GM21737 (cell line): ENCODE results near the gene PIGH.

ENCODE experiments used
- ATAC-seq: cut with Tn5 transposase; IDR thresholded peaks from one replicate; pipeline ENCODE4 v1.9.1; 2021; ENCODE audit warnings: mild to moderate bottlenecking, moderate library complexity; ENCODE audit not compliant: unreplicated experiment

The PIGH gene

GRCh38 chr14:67576216-67576955 is 23.7 kb downstream of the PIGH start:
- no peak for ATAC-seq

- no peak for ATAC-seq
Measured at GRCh38 chr14:67575684-67576083, 24.4 kb downstream of the PIGH start.

- no peak for ATAC-seq
Measured at GRCh38 chr14:67574806-67575205, 25.3 kb downstream of the PIGH start.

GRCh38 chr14:67574156-67574555 is 25.9 kb downstream of the PIGH start:
- no peak for ATAC-seq

- no peak for ATAC-seq
Measured at GRCh38 chr14:67573228-67574010, 26.6 kb downstream of the PIGH start.

GRCh38 chr14:67572608-67573007 is 27.5 kb downstream of the PIGH start:
- ATAC-seq, result no peak

- no peak for ATAC-seq
Measured at GRCh38 chr14:67571991-67572323, 28.1 kb downstream of the PIGH start.

GRCh38 chr14:67571275-67571990 is 28.6 kb downstream of the PIGH start:
- ATAC-seq, result peak; percentile 64

- no peak for ATAC-seq
Measured at GRCh38 chr14:67570453-67570852, 29.6 kb downstream of the PIGH start.

- ATAC-seq, result no peak
Measured at GRCh38 chr14:67569651-67570290, 30.3 kb downstream of the PIGH start.

GRCh38 chr14:67569011-67569650 is 30.9 kb downstream of the PIGH start:
- no peak for ATAC-seq

- ATAC-seq, result no peak
Measured at GRCh38 chr14:67567654-67568053, 32.4 kb downstream of the PIGH start.

GRCh38 chr14:67566908-67567307 is 33.2 kb downstream of the PIGH start:
- no peak for ATAC-seq

- no peak for ATAC-seq
Measured at GRCh38 chr14:67564236-67564635, 35.8 kb downstream of the PIGH start.

GRCh38 chr14:67562776-67563150 is 37.3 kb downstream of the PIGH start:
- no peak for ATAC-seq

- no peak for ATAC-seq
Measured at GRCh38 chr14:67562025-67562775, 37.9 kb downstream of the PIGH start.

GRCh38 chr14:67559639-67560038 is 40.4 kb downstream of the PIGH start:
- no peak for ATAC-seq

- no peak for ATAC-seq
Measured at GRCh38 chr14:67557656-67558055, 42.4 kb downstream of the PIGH start.

GRCh38 chr14:67557118-67557517 is 43.0 kb downstream of the PIGH start:
- ATAC-seq, result no peak

GRCh38 chr14:67556671-67557070 is 43.4 kb downstream of the PIGH start:
- ATAC-seq, result no peak
